ENCODE data around the gene CD72.

Gene CD72

DNA sequence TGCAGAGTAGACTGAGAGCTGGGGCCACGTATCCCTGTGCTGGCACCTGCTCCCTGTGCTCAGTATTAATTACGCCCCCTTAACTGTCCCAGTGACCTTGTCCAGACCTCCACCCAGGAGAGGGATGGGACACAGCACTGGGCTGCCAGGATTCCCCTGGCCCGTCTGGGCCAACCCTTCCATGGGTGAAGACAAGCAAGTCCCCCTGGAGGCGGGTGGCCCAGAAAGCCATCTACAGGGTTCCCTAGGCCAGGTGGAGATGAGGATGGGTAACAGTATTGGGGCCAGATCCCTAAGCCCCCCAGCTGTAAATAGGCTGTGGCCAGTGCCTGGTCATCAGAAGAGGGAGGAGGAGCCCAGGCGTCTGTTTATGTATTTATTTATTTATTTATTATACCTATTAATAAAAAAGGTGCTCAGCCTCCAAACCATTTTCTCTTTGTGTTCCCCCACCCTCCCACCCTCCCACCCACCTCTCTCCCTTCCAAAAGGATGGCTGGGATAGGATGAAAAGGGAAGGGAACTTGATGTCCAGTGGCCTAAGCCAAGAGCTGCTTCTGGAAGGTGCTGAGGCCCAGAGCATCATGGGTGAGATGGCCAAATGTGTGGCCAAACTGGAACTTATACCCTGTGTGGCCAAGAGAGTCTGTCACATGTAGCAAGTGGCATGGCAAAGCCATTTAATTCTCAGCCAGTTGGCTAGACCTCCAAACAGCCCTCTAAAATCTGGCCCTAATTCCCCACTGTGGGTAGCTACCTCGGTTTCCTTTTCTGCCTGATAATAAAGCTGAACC, 56.5 kb downstream of the CD72 start:
- no peak overlapping the region for H3K9ac ChIP-seq (ENCODE audit: low read length)
- no peak overlapping the region for H3K27ac ChIP-seq (ENCODE audit: low read length)
- H3K9me3 ChIP-seq (replicated peaks; ENCODE audit: insufficient read depth, low read length): no peaks in the 10 kb centered on the region
- H3K4me3 ChIP-seq (ENCODE audit: low read length): no peak overlapping the region
- H3K4me2 ChIP-seq (ENCODE audit: low read depth, low read length): no peak overlapping the region
- H3K27me3 ChIP-seq (replicated peaks; ENCODE audit: insufficient read depth, low read length): no peaks in the 10 kb centered on the region
- no peaks in the 10 kb centered on the region for H3K36me3 ChIP-seq (replicated peaks; ENCODE audit: insufficient read depth, low read length)
- TF ChIP-seq EZH2 (optimal IDR thresholded peaks at IDR 0.05; ENCODE audit: low read depth, low read length) (no peak), EZH2phosphoT487 (IDR thresholded peaks at IDR 0.05; ENCODE audit: low read length) (no peak)
- TF ChIP-seq, protein P1, sequence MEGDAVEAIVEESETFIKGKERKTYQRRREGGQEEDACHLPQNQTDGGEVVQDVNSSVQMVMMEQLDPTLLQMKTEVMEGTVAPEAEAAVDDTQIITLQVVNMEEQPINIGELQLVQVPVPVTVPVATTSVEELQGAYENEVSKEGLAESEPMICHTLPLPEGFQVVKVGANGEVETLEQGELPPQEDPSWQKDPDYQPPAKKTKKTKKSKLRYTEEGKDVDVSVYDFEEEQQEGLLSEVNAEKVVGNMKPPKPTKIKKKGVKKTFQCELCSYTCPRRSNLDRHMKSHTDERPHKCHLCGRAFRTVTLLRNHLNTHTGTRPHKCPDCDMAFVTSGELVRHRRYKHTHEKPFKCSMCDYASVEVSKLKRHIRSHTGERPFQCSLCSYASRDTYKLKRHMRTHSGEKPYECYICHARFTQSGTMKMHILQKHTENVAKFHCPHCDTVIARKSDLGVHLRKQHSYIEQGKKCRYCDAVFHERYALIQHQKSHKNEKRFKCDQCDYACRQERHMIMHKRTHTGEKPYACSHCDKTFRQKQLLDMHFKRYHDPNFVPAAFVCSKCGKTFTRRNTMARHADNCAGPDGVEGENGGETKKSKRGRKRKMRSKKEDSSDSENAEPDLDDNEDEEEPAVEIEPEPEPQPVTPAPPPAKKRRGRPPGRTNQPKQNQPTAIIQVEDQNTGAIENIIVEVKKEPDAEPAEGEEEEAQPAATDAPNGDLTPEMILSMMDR (IDR thresholded peaks at IDR 0.05; ENCODE audit: low read length): no peak
- no peak overlapping the region for H2AFZ ChIP-seq (ENCODE audit: low read length)
- H3K4me1 ChIP-seq (ENCODE audit: low read length): peaks cover 9% of the 10 kb centered on the region
- no peak for DNase-seq
- peaks cover 8% of the 10 kb centered on the region for H3F3A ChIP-seq (ENCODE audit: insufficient read depth, low read length)
- H3K9me2 ChIP-seq (replicated peaks; ENCODE audit: insufficient read depth, low read length): no peaks in the 10 kb centered on the region
- no peaks in the 10 kb centered on the region for H4K20me1 ChIP-seq (ENCODE audit: insufficient read depth, low read length)
- no peaks in the 10 kb centered on the region for H3K79me2 ChIP-seq (ENCODE audit: low read length)

DNA sequence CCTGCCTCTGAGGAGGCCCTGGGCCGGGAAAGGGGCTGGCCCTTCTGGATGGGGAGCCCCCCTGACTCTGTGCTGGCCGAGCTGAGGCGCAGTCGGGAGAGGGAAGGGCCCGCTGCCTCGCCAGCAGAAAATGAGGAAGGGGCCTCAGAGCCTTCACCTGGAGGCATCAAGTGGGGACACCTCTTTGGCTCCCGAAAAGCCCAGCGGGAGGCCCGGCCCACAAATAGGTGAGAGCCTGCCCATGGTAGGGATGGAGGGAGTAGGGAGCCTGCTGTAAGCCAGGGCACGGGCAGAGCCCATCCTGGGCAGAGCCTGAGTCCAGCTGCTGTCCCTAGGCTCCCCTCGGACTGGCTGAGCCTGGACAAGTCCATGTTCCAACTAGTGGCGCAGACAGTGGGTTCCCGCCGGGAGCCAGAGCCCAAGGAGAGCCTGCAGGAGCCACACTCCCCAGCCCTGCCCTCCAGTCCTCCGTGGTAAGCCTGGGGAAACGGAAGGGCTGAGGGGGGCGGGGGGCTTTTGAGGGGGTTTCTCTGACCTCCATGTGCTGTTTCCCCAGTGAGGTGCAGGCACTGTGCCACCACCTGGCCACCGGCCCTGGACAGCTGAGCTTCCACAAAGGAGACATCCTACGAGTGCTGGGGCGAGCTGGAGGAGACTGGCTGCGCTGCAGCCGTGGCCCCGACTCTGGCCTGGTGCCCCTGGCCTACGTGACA, 57.4 kb downstream of the CD72 start:
- Histone ChIP-seq H3K79me2 (ENCODE audit: low read length) (no peaks in the 10 kb centered on the region), H4K20me1 (ENCODE audit: insufficient read depth, low read length) (no peaks in the 10 kb centered on the region), H3K27ac (ENCODE audit: low read length) (no peak overlapping the region), H3K9ac (ENCODE audit: low read length) (no peak overlapping the region), H3K4me1 (ENCODE audit: low read length) (no peaks in the 10 kb centered on the region), H3K27me3 (replicated peaks; ENCODE audit: insufficient read depth, low read length) (no peaks in the 10 kb centered on the region), H3K4me2 (ENCODE audit: low read depth, low read length) (no peak overlapping the region), H3K36me3 (replicated peaks; ENCODE audit: insufficient read depth, low read length) (no peaks in the 10 kb centered on the region), H3K9me2 (replicated peaks; ENCODE audit: insufficient read depth, low read length) (no peaks in the 10 kb centered on the region), H3K4me3 (ENCODE audit: low read length) (no peak overlapping the region), H3K9me3 (replicated peaks; ENCODE audit: insufficient read depth, low read length) (no peaks in the 10 kb centered on the region), H3F3A (ENCODE audit: insufficient read depth, low read length) (no peaks in the 10 kb centered on the region), H2AFZ (ENCODE audit: low read length) (no peak overlapping the region)
- TF ChIP-seq EZH2phosphoT487 (IDR thresholded peaks at IDR 0.05; ENCODE audit: low read length) (no peak), EZH2 (optimal IDR thresholded peaks at IDR 0.05; ENCODE audit: low read depth, low read length) (no peak)
- TF ChIP-seq, protein P1 (IDR thresholded peaks at IDR 0.05; ENCODE audit: low read length): no peak
- DNase-seq: no peak
